Endothelial cell (in vitro differentiated cells): ENCODE data around the gene ASPA. TPM values are rescaled to one million over a fixed set of nuclear protein-coding genes. Genes with fewer than 3 reads are reported as not detected.

Experiments used
- DNase-seq: peaks from one replicate; pipeline ENCODE4 v3.0.0; 2021; ENCODE audit warnings: low spot score
- H3K27ac Mint-ChIP-seq: one replicate; pipeline ENCODE4 v1.8.0; 2021; ENCODE audit warnings: mixed read lengths, inconsistent platforms; ENCODE audit not compliant: unreplicated experiment
- H3K27me3 Mint-ChIP-seq: one replicate; pipeline ENCODE4 v1.8.0; 2021; ENCODE audit warnings: mild to moderate bottlenecking, moderate library complexity, mixed read lengths, inconsistent platforms; ENCODE audit not compliant: unreplicated experiment
- H3K36me3 Mint-ChIP-seq: one replicate; pipeline ENCODE4 v1.8.0; 2021; ENCODE audit warnings: mild to moderate bottlenecking, low read depth, mixed read lengths, inconsistent platforms; ENCODE audit not compliant: unreplicated experiment
- H3K4me1 Mint-ChIP-seq: one replicate; pipeline ENCODE4 v1.8.0; 2021; ENCODE audit warnings: mild to moderate bottlenecking, mixed read lengths, inconsistent platforms; ENCODE audit not compliant: unreplicated experiment
- H3K4me3 Mint-ChIP-seq: one replicate; pipeline ENCODE4 v1.8.0; 2021; ENCODE audit warnings: mild to moderate bottlenecking, mixed read lengths, inconsistent platforms; ENCODE audit not compliant: unreplicated experiment
- H3K9me3 Mint-ChIP-seq: one replicate; pipeline ENCODE4 v1.8.0; 2021; ENCODE audit warnings: mixed read lengths, inconsistent platforms; ENCODE audit not compliant: unreplicated experiment
- CTCF ChIP-seq: fragments of 200-600 bp; sonication (generic); IDR thresholded peaks from one replicate; pipeline ENCODE4 v1.5.0; 2021; ENCODE audit warnings: antibody characterized with exemption; ENCODE audit not compliant: unreplicated experiment
- total RNA-seq: library from RNA; stranded (reverse); fragmentation: NEBNext Ultra II Directional; extraction: Animal tissue kit (Norgen Biotek cat#: 25700); gene quantifications from one replicate; pipeline ENCODE4 v1.2.1, GENCODE V29; 2021; ENCODE audit not compliant: unreplicated experiment

ASPA gene
- total RNA-seq, 1 donor from 2014 or later: not detected

GRCh38 chr17:3551189-3551588 lies 75.4 kb downstream of the ASPA start:
- Mint-ChIP-seq H3K4me3 (no peak overlapping the region), H3K27me3 (peaks cover 9% of the 10 kb centered on the region), H3K9me3 (no peaks in the 10 kb centered on the region), H3K4me1 (no peaks in the 10 kb centered on the region), H3K27ac (no peak overlapping the region), H3K36me3 (peaks cover 4% of the 10 kb centered on the region)
- peak; percentile 13 for TF ChIP-seq CTCF
- DNase-seq: no peak

GRCh38 chr17:3552916-3553315 lies 77.1 kb downstream of the ASPA start:
- no peaks in the 10 kb centered on the region for H3K9me3 Mint-ChIP-seq
- H3K4me3 Mint-ChIP-seq: no peak overlapping the region
- TF ChIP-seq CTCF: no peak
- peaks cover 4% of the 10 kb centered on the region for H3K36me3 Mint-ChIP-seq
- DNase-seq: no peak
- no peak overlapping the region for H3K27ac Mint-ChIP-seq
- H3K27me3 Mint-ChIP-seq: peaks cover 13% of the 10 kb centered on the region
- no peaks in the 10 kb centered on the region for H3K4me1 Mint-ChIP-seq

Other genes starting within 250 kb of the ASPA start
- gene OR3A1, start 177.6 kb upstream of the ASPA start, total RNA-seq: not detected
- not detected for gene OR3A2, start 89.7 kb upstream of the ASPA start, total RNA-seq
- gene OR1E1, start 77.6 kb upstream of the ASPA start, total RNA-seq: not detected
- gene OR3A3, start 64.6 kb upstream of the ASPA start, total RNA-seq: not detected
- gene OR1E2, start 42.2 kb upstream of the ASPA start, total RNA-seq: not detected
- gene SPATA22, start 4.2 kb upstream of the ASPA start, total RNA-seq: not detected
- not detected for gene TRPV3, start 81.8 kb downstream of the ASPA start, total RNA-seq
- 5.5 TPM for gene TRPV1, start 133.4 kb downstream of the ASPA start, total RNA-seq
- gene SHPK, start 160.3 kb downstream of the ASPA start, total RNA-seq: 14.1 TPM
- 17.5 TPM for gene CTNS, start 160.8 kb downstream of the ASPA start, total RNA-seq
- gene TAX1BP3, start 192.6 kb downstream of the ASPA start, total RNA-seq: 148 TPM
- gene EMC6, start 192.8 kb downstream of the ASPA start, total RNA-seq: 43.0 TPM
- 0.36 TPM for gene P2RX5, start 220.2 kb downstream of the ASPA start, total RNA-seq
- 5.2 TPM for gene HASPIN, start 247.9 kb downstream of the ASPA start, total RNA-seq